ENCODE measurements around the gene NCMAP.

NCMAP gene

DNA sequence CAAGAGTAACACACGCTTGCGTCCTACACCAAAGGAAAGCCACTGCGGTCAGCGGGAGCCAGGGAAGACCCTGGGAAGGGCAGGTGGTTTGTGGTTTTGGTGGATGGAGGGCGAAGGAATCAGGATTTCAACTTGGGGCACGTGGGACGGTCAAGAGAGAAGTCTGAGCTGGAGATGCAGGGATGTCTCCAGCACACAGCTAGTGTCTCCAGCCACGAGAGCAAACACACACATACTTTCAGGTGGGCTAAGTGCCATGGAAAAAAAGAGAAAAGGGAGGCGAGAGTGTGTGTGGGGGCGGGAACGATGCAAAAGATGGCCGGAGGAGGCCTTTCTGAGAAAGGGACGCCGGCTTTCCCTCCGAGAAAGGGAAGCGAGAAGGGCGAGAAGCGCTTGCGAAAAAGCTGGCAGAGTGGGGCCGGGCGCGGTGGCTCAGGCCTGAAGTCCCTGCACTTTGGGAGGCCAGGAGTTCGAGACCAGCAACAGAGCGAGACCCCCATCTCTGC lies 85.8 kb downstream of the NCMAP start:
- Histone ChIP-seq H3K27ac (ENCODE audit: low read length) (peak overlapping the region; percentile 100; the same call in 1 of the 2 replicates), H3K36me3 (replicated peaks; ENCODE audit: insufficient read depth, low read length) (peaks cover 7% of the 10 kb centered on the region), H3K4me3 (ENCODE audit: low read length) (peak overlapping the region; percentile 97), H3K9me3 (replicated peaks; ENCODE audit: insufficient read depth, low read length) (no peaks in the 10 kb centered on the region), H3K9me2 (replicated peaks; ENCODE audit: insufficient read depth, low read length) (no peaks in the 10 kb centered on the region), H3K9ac (ENCODE audit: low read length) (peak overlapping the region; percentile 99), H4K20me1 (ENCODE audit: insufficient read depth, low read length) (peaks cover 13% of the 10 kb centered on the region; the same call in 1 of the 2 replicates), H3F3A (ENCODE audit: insufficient read depth, low read length) (peaks cover 10% of the 10 kb centered on the region), H3K79me2 (ENCODE audit: low read length) (peaks cover 36% of the 10 kb centered on the region), H3K4me2 (ENCODE audit: low read depth, low read length) (peak overlapping the region; percentile 92), H3K27me3 (replicated peaks; ENCODE audit: insufficient read depth, low read length) (no peaks in the 10 kb centered on the region), H2AFZ (ENCODE audit: low read length) (peak overlapping the region; percentile 26; the same call in 1 of the 2 replicates), H3K4me1 (ENCODE audit: low read length) (peaks cover 26% of the 10 kb centered on the region)
- TF ChIP-seq EZH2 (optimal IDR thresholded peaks at IDR 0.05; ENCODE audit: low read depth, low read length) = no peak
- TF ChIP-seq, protein P1, sequence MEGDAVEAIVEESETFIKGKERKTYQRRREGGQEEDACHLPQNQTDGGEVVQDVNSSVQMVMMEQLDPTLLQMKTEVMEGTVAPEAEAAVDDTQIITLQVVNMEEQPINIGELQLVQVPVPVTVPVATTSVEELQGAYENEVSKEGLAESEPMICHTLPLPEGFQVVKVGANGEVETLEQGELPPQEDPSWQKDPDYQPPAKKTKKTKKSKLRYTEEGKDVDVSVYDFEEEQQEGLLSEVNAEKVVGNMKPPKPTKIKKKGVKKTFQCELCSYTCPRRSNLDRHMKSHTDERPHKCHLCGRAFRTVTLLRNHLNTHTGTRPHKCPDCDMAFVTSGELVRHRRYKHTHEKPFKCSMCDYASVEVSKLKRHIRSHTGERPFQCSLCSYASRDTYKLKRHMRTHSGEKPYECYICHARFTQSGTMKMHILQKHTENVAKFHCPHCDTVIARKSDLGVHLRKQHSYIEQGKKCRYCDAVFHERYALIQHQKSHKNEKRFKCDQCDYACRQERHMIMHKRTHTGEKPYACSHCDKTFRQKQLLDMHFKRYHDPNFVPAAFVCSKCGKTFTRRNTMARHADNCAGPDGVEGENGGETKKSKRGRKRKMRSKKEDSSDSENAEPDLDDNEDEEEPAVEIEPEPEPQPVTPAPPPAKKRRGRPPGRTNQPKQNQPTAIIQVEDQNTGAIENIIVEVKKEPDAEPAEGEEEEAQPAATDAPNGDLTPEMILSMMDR (IDR thresholded peaks at IDR 0.05; ENCODE audit: low read length) = no peak
- TF ChIP-seq EZH2phosphoT487 (IDR thresholded peaks at IDR 0.05; ENCODE audit: low read length) = no peak
- no peak for DNase-seq

DNA sequence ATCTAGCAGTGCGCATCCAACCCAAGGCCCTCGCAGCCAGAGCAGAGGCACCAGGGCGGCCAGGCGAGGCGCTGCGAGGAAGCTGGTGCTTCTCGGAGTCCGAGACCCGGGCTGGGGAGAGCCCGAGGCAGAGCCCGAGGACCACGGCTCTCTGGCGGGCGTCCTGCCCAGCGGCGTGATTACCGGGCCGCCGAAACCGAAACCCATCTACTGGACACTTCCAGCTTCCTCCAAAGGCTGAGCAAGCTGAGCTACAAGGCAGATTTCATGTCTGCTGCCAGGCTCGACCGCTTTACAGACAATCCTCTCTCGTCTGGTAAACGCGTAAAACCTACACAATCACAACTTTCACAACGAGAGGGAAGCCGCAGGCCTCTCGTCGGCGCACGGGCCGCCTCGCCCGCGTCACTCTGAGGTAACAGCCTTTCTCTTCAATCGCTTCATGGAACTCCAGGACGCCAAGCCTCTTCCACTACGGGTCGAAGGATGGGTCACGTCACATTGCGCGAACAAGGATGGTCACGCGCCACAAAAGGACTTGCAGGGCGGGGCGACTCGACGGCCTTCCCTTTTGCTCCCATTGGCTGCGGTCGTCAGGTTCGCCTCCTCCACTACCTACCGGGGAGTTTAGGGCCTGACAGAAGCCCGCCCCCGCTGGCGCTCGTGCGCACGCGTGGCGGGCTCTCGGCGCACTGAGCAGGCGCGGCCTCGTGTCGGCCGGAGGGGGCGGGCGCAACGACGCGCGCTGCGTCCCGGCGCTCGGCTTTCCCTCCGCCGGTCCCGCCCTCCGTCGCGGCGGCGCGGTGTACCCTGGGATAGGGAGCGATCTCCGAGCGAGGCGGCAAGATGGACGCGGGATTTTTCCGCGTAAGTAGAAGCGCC lies 86.8 kb downstream of the NCMAP start, which contains the start of gene SRRM1:
Gene SRRM1, plus strand, starts transcription at position 822 of the 882 bp plus-strand sequence. Its CDS starts 25 bp downstream, at position 847.
- peaks cover 26% of the 10 kb centered on the region for H3K4me1 ChIP-seq (ENCODE audit: low read length)
- H3K4me2 ChIP-seq (ENCODE audit: low read depth, low read length) = peak within 1 kb of the TSS; percentile 92
- peak within 1 kb of the TSS; percentile 93 for H2AFZ ChIP-seq (ENCODE audit: low read length)
- TF ChIP-seq EZH2phosphoT487 (IDR thresholded peaks at IDR 0.05; ENCODE audit: low read length) = no peak
- TF ChIP-seq EZH2 (optimal IDR thresholded peaks at IDR 0.05; ENCODE audit: low read depth, low read length) = no peak
- TF ChIP-seq, protein P1 (IDR thresholded peaks at IDR 0.05; ENCODE audit: low read length) = peak; percentile 32
- H3K9me2 ChIP-seq (replicated peaks; ENCODE audit: insufficient read depth, low read length) = no peaks in the 10 kb centered on the region
- peak within 1 kb of the TSS; percentile 97 for H3K4me3 ChIP-seq (ENCODE audit: low read length)
- H3K27ac ChIP-seq (ENCODE audit: low read length) = peak within 1 kb of the TSS; percentile 100
- H3K9me3 ChIP-seq (replicated peaks; ENCODE audit: insufficient read depth, low read length) = no peaks in the 10 kb centered on the region
- peak; percentile 100 for DNase-seq
- peaks cover 10% of the 10 kb centered on the region for H3F3A ChIP-seq (ENCODE audit: insufficient read depth, low read length)
- H3K9ac ChIP-seq (ENCODE audit: low read length) = peak within 1 kb of the TSS; percentile 99
- H3K79me2 ChIP-seq (ENCODE audit: low read length) = peaks cover 47% of the 10 kb centered on the region
- peaks cover 18% of the 10 kb centered on the region; the same call in 1 of the 2 replicates for H4K20me1 ChIP-seq (ENCODE audit: insufficient read depth, low read length)
- H3K36me3 ChIP-seq (replicated peaks; ENCODE audit: insufficient read depth, low read length) = peaks cover 16% of the 10 kb centered on the region
- no peaks in the 10 kb centered on the region for H3K27me3 ChIP-seq (replicated peaks; ENCODE audit: insufficient read depth, low read length)

DNA sequence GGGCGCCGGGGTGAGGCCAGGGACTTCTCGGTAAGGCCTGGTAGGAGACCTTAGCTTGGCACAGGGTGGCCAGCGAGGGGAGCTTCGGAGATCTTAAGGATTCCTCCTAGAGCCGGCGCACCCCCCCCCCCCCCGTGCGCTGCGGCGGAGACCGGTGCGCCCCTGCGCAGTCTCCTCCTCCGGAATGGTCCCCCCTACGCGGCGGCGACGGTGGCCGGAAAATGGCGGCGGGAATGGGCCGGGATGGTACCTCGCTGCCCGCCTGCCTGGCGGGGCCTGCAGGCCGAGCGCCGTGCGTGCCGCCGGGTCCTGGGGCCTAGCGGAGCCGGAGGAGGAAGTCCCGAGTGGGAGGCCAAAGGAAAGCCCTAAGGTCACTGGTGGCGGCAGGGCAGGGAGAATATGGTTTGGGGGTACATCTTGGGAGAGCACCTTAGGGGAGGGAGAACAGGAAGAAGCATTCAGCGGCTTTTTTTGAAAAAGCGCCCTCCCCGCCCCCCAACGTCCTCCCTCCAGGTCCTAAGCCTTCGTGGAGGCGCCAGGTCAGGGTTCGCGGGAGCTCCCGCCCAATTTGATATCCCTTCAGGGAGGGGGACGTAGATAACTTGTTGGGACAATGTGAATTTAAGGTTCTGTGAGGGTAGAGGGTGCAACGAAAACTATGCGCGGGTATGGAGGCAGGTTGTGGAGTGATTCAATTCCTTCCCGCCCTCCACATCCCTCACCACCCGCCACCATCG lies 87.6 kb downstream of the NCMAP start:
- H3K4me1 ChIP-seq (ENCODE audit: low read length) = peaks cover 26% of the 10 kb centered on the region
- H3F3A ChIP-seq (ENCODE audit: insufficient read depth, low read length) = peaks cover 10% of the 10 kb centered on the region
- peak; percentile 30 for DNase-seq
- H3K9me3 ChIP-seq (replicated peaks; ENCODE audit: insufficient read depth, low read length) = no peaks in the 10 kb centered on the region
- H3K4me3 ChIP-seq (ENCODE audit: low read length) = peak overlapping the region; percentile 76
- H4K20me1 ChIP-seq (ENCODE audit: insufficient read depth, low read length) = peaks cover 25% of the 10 kb centered on the region; the same call in 1 of the 2 replicates
- H3K4me2 ChIP-seq (ENCODE audit: low read depth, low read length) = peak overlapping the region; percentile 86
- TF ChIP-seq EZH2phosphoT487 (IDR thresholded peaks at IDR 0.05; ENCODE audit: low read length) (no peak), EZH2 (optimal IDR thresholded peaks at IDR 0.05; ENCODE audit: low read depth, low read length) (no peak)
- peak overlapping the region; percentile 96 for H3K9ac ChIP-seq (ENCODE audit: low read length)
- peaks cover 16% of the 10 kb centered on the region for H3K36me3 ChIP-seq (replicated peaks; ENCODE audit: insufficient read depth, low read length)
- H3K79me2 ChIP-seq (ENCODE audit: low read length) = peaks cover 55% of the 10 kb centered on the region
- H3K27ac ChIP-seq (ENCODE audit: low read length) = peak overlapping the region; percentile 62; the same call in 1 of the 2 replicates
- no peaks in the 10 kb centered on the region for H3K9me2 ChIP-seq (replicated peaks; ENCODE audit: insufficient read depth, low read length)
- H2AFZ ChIP-seq (ENCODE audit: low read length) = peak overlapping the region; percentile 59
- H3K27me3 ChIP-seq (replicated peaks; ENCODE audit: insufficient read depth, low read length) = no peaks in the 10 kb centered on the region

Measured in MM.1S (cell line).